ENCODE results near the gene SPOCK2. TPM values are rescaled to one million over a fixed set of nuclear protein-coding genes. Genes with fewer than 3 reads are reported as not detected.

The SPOCK2 gene
- total RNA-seq, 1 donor from 2014 or later = 27.8 TPM

GRCh38 chr10:72098301-72098835 lies 10.0 kb upstream of the SPOCK2 start:
- ChIA-PET CTCF (no interaction called here), POLR2A (interaction anchor here (1.5 kb wide), 1 partner anchor 35 kb away, joined by 4 read pairs; no protein-coding TSS in a partner anchor)
- ATAC-seq (ENCODE audit: low read depth) (no peak), DNase-seq (no peak)
- Mint-ChIP-seq H3K4me3 (no peak overlapping the region), H3K27ac (no peak overlapping the region), H3K36me3 (ENCODE audit: low read depth) (peaks cover 73% of the 10 kb centered on the region), H3K9me3 (no peaks in the 10 kb centered on the region), H3K27me3 (no peaks in the 10 kb centered on the region), H3K4me1 (no peaks in the 10 kb centered on the region)
- no peak for TF ChIP-seq CTCF (IDR thresholded peaks at IDR 0.05)
- intact Hi-C loops (cut with micrococcal nuclease) = no loop called here

DNA sequence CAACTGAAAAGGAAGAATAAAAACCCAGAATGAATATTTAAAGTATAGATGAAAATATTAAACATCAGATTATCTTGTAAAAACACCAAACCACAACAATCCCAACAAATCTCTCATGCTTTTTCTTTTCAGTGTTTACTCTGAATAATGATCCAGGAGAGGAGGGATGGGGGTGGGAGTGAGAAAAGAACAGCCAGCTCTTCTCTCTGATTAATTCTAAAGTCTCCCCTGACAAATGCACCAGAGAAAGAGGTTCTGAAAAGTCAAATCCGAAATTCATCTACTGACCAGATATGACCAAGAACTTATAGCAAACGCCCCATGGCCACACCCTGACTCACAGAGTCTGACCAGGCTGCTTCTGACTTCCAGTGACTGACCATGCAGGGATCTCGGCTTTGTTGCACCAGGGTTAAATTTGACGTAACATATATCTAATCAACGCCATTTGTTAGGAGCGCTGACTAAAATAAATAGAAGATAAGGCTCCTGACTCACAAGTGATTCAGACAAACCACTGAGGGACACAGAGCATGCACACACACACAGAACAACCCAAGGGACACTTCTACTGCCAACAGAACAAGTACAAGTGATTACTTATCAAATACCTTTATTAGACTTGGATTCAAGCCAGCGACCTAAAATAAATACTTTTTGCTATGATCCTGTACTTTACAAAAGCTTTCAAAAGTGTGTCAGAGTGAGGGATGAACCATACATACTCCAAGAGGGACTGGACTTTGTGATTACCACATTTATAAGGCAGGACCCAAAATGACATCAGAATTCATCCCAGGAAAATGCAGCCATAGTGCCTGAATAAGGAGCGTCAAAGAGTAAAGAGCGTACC lies 9.3 kb upstream of the SPOCK2 start:
- CTCF ChIA-PET = no interaction called here
- Mint-ChIP-seq H3K9me3 (no peaks in the 10 kb centered on the region), H3K27ac (no peak overlapping the region), H3K36me3 (ENCODE audit: low read depth) (peaks cover 69% of the 10 kb centered on the region), H3K4me3 (no peak overlapping the region), H3K4me1 (no peaks in the 10 kb centered on the region), H3K27me3 (no peaks in the 10 kb centered on the region)
- DNase-seq (no peak), ATAC-seq (ENCODE audit: low read depth) (no peak)
- POLR2A ChIA-PET = interaction anchor here (1.5 kb wide), 1 partner anchor 34 kb away, joined by 4 read pairs; no protein-coding TSS in a partner anchor
- intact Hi-C loops (cut with micrococcal nuclease) = no loop called here
- TF ChIP-seq CTCF (IDR thresholded peaks at IDR 0.05) = no peak

DNA sequence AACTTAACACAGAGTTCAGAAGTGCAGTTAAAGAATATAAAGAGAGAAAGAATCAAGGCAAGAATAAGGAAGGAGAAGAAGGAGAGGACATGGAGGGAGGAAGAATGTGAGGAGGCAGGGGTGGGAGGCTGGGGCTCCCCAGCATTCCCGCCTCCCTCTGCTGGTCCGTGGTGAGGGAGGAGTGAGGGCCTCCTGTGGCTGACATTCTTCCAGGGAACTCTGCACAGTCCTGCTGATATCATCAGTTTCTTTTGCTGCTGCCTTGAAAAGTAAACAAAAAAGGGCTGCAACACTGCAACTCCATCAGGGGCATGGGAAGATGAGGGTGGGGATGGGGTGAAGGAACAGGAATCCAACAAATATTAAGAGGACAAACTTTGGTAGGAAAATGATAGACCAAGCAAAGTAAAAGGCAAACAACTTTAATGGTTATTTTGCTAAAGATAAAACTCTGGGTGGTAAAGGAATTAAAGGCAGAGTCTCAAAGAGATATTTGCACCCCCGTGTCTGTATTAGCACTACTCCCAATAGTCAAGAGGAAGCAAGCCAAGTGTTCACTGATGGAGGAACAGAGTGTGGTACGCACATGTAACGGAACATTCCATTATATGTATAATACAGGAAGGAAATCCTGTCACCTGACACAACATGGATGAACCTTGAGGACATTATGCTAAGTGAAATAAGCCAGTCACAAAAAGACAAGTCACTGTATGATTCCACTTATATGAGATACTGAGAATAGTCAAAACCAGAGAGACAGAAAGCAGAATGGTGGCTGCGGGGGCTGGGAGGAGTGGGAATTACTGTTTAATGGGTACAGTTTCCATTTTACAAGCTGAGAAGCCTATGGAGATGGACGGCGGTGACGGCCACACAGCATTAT lies 8.0 kb upstream of the SPOCK2 start:
- no peaks in the 10 kb centered on the region for H3K27me3 Mint-ChIP-seq
- ATAC-seq (ENCODE audit: low read depth) = no peak
- peaks cover 56% of the 10 kb centered on the region for H3K36me3 Mint-ChIP-seq (ENCODE audit: low read depth)
- no peak overlapping the region for H3K4me3 Mint-ChIP-seq
- POLR2A ChIA-PET = no interaction called here
- no peaks in the 10 kb centered on the region for H3K4me1 Mint-ChIP-seq
- CTCF ChIA-PET = no interaction called here
- H3K9me3 Mint-ChIP-seq = no peaks in the 10 kb centered on the region
- no peak for TF ChIP-seq CTCF (IDR thresholded peaks at IDR 0.05)
- DNase-seq = no peak
- intact Hi-C loops (cut with micrococcal nuclease) = no loop called here
- no peak overlapping the region for H3K27ac Mint-ChIP-seq

DNA sequence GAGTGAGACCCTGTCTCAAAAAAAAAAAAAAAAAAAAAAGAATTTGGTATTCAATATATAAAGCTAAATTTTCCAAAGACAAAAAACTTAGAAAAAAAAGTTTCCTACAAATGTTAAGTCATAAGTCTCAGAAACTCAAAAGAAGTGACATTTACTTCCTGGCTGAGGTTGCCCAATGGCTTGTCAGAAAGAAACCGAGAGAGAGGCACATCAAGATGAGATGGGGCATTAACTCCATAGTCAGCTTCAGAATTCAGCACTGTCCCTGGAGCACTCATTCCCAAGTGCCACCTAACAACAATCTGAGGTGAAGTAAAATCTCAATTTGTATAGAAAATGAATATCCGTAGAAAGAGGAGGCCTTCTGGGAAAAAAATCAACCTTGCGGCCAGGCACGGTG lies 6.8 kb upstream of the SPOCK2 start:
- Mint-ChIP-seq H3K36me3 (ENCODE audit: low read depth) (peaks cover 47% of the 10 kb centered on the region), H3K4me3 (no peak overlapping the region), H3K9me3 (no peaks in the 10 kb centered on the region), H3K4me1 (no peaks in the 10 kb centered on the region), H3K27me3 (no peaks in the 10 kb centered on the region), H3K27ac (no peak overlapping the region)
- ATAC-seq (ENCODE audit: low read depth) (no peak), DNase-seq (no peak)
- intact Hi-C loops (cut with micrococcal nuclease) = no loop called here
- ChIA-PET POLR2A (interaction anchor here (0.6 to 0.8 kb wide), 3 partner anchors 20 to 236 kb away, joined by 4 to 7 read pairs (median 5); no protein-coding TSS in a partner anchor), CTCF (no interaction called here)
- TF ChIP-seq CTCF (IDR thresholded peaks at IDR 0.05) = no peak

- intact Hi-C loops (cut with micrococcal nuclease) = no loop called here
These were observed 6.2 kb upstream of the SPOCK2 start for GRCh38 chr10:72094574-72094973.

More at GRCh38 chr10:72094574-72094973, 6.2 kb upstream of the SPOCK2 start:
- DNase-seq (no peak), ATAC-seq (ENCODE audit: low read depth) (no peak)
- ChIA-PET POLR2A (no interaction called here), CTCF (no interaction called here)
- peaks cover 42% of the 10 kb centered on the region for H3K36me3 Mint-ChIP-seq (ENCODE audit: low read depth)
- no peaks in the 10 kb centered on the region for H3K27me3 Mint-ChIP-seq
- H3K9me3 Mint-ChIP-seq = no peaks in the 10 kb centered on the region
- no peak for TF ChIP-seq CTCF (IDR thresholded peaks at IDR 0.05)
- peaks cover 2% of the 10 kb centered on the region for H3K4me1 Mint-ChIP-seq
- no peak overlapping the region for H3K27ac Mint-ChIP-seq
- H3K4me3 Mint-ChIP-seq = no peak overlapping the region

All from activated B cell treated with CpG ODN at 0.5 μM for 24 hours (primary cell).